ENCODE results near the gene GPHB5. TPM values are rescaled to one million over a fixed set of nuclear protein-coding genes. Genes with fewer than 3 reads are reported as not detected.
A peak's percentile ranks its signal among the peaks of the same experiment; 100 is the strongest.

GPHB5 gene
- total and polyA plus RNA-seq, 2 donors (not counting 1 experiment from before 2014, with no cell fraction given): not detected

- no peaks in the 10 kb centered on the region for H4K20me1 ChIP-seq (ENCODE audit: control insufficient read depth, extremely low read depth, insufficient read depth, low read length)
- H3K9ac ChIP-seq (ENCODE audit: insufficient read depth, low read length): no peak overlapping the region
- no peaks in the 10 kb centered on the region for H3K79me2 ChIP-seq (ENCODE audit: control insufficient read depth, insufficient read depth, low read length)
- H2AFZ ChIP-seq (ENCODE audit: low read length): no peak overlapping the region
- DNase-seq (ENCODE audit: low read depth in 2 of 2): no peak
- no peaks in the 10 kb centered on the region for H3K36me3 ChIP-seq (ENCODE audit: control insufficient read depth, insufficient read depth, low read length)
- TF ChIP-seq EZH2 (IDR thresholded peaks at IDR 0.05; ENCODE audit: low read length, missing control alignments) (no peak), CTCF (conservative IDR thresholded peaks at IDR 0.05 in 1 of 2, IDR thresholded peaks at IDR 0.05 in 1 of 2; ENCODE audit: low read depth in 1 of 2, low read length in 2 of 2) (no peak)
- peaks cover 5% of the 10 kb centered on the region for H3K27me3 ChIP-seq (ENCODE audit: control insufficient read depth, insufficient read depth, low read length)
- H3K9me3 ChIP-seq (ENCODE audit: control insufficient read depth, insufficient read depth, low read depth, low read length): no peaks in the 10 kb centered on the region
- no peak overlapping the region for H3K4me2 ChIP-seq (ENCODE audit: extremely low read depth, insufficient read depth, low read length)
- no peak overlapping the region for H3K27ac ChIP-seq (ENCODE audit: insufficient read depth, low read length)
- no peak overlapping the region for H3K4me3 ChIP-seq (replicated peaks in 1 of 4; ENCODE audit: control extremely low read depth in 1 of 4, insufficient read depth in 1 of 4, low read depth in 3 of 4, low read length in 4 of 4)
- no peaks in the 10 kb centered on the region for H3K4me1 ChIP-seq (ENCODE audit: control insufficient read depth, extremely low read depth, insufficient read depth, low read length)
Observed at GRCh38 chr14:63328787-63329737, 10.3 kb upstream of the GPHB5 start.

GRCh38 chr14:63326840-63327239 is 8.1 kb upstream of the GPHB5 start:
- no peaks in the 10 kb centered on the region for H3K4me1 ChIP-seq (ENCODE audit: control insufficient read depth, extremely low read depth, insufficient read depth, low read length)
- H3K79me2 ChIP-seq (ENCODE audit: control insufficient read depth, insufficient read depth, low read length): no peaks in the 10 kb centered on the region
- H3K9me3 ChIP-seq (ENCODE audit: control insufficient read depth, insufficient read depth, low read depth, low read length): no peaks in the 10 kb centered on the region
- DNase-seq (ENCODE audit: low read depth in 2 of 2): no peak
- H3K27ac ChIP-seq (ENCODE audit: insufficient read depth, low read length): no peak overlapping the region
- H4K20me1 ChIP-seq (ENCODE audit: control insufficient read depth, extremely low read depth, insufficient read depth, low read length): no peaks in the 10 kb centered on the region
- H3K27me3 ChIP-seq (ENCODE audit: control insufficient read depth, insufficient read depth, low read length): no peaks in the 10 kb centered on the region
- H3K4me2 ChIP-seq (ENCODE audit: extremely low read depth, insufficient read depth, low read length): no peak overlapping the region
- H3K4me3 ChIP-seq (replicated peaks in 1 of 4; ENCODE audit: control extremely low read depth in 1 of 4, insufficient read depth in 1 of 4, low read depth in 3 of 4, low read length in 4 of 4): no peak overlapping the region
- no peak overlapping the region for H3K9ac ChIP-seq (ENCODE audit: insufficient read depth, low read length)
- no peak overlapping the region for H2AFZ ChIP-seq (ENCODE audit: low read length)
- TF ChIP-seq CTCF (conservative IDR thresholded peaks at IDR 0.05 in 1 of 2, IDR thresholded peaks at IDR 0.05 in 1 of 2; ENCODE audit: low read depth in 1 of 2, low read length in 2 of 2) (no peak), EZH2 (IDR thresholded peaks at IDR 0.05; ENCODE audit: low read length, missing control alignments) (no peak)
- H3K36me3 ChIP-seq (ENCODE audit: control insufficient read depth, insufficient read depth, low read length): no peaks in the 10 kb centered on the region

- Histone ChIP-seq H3K9me3 (ENCODE audit: control insufficient read depth, insufficient read depth, low read depth, low read length) (no peaks in the 10 kb centered on the region), H3K36me3 (ENCODE audit: control insufficient read depth, insufficient read depth, low read length) (no peaks in the 10 kb centered on the region), H3K27me3 (ENCODE audit: control insufficient read depth, insufficient read depth, low read length) (no peaks in the 10 kb centered on the region), H3K4me3 (replicated peaks in 1 of 4; ENCODE audit: control extremely low read depth in 1 of 4, insufficient read depth in 1 of 4, low read depth in 3 of 4, low read length in 4 of 4) (no peak overlapping the region), H4K20me1 (ENCODE audit: control insufficient read depth, extremely low read depth, insufficient read depth, low read length) (no peaks in the 10 kb centered on the region), H2AFZ (ENCODE audit: low read length) (no peak overlapping the region), H3K4me1 (ENCODE audit: control insufficient read depth, extremely low read depth, insufficient read depth, low read length) (no peaks in the 10 kb centered on the region), H3K27ac (ENCODE audit: insufficient read depth, low read length) (no peak overlapping the region), H3K9ac (ENCODE audit: insufficient read depth, low read length) (no peak overlapping the region), H3K79me2 (ENCODE audit: control insufficient read depth, insufficient read depth, low read length) (no peaks in the 10 kb centered on the region), H3K4me2 (ENCODE audit: extremely low read depth, insufficient read depth, low read length) (no peak overlapping the region)
- DNase-seq (ENCODE audit: low read depth in 2 of 2): peak in 1 of 2 donors; percentile 2
- no peak for TF ChIP-seq EZH2 (IDR thresholded peaks at IDR 0.05; ENCODE audit: low read length, missing control alignments)
Observed at GRCh38 chr14:63322897-63323573, 4.3 kb upstream of the GPHB5 start.

Measured in fibroblast of lung (primary cell).